Nephron (organoid): ENCODE measurements around the gene ABCF1.
"Not testable (repeated sequence)": the region's sequence is repeated elsewhere in the genome, so short reads cannot be mapped to it uniquely, and the experiment has no call there.

Source experiments
- H3K27ac Mint-ChIP-seq, 3 experiments: 2 replicates each; pipeline ENCODE4 v1.8.0; 2020; ENCODE audit warnings: mixed read lengths in 3 of 3, mild to moderate bottlenecking in 2 of 3, moderate library complexity in 1 of 3
- H3K27me3 Mint-ChIP-seq: 2 replicates; pipeline ENCODE4 v1.8.0; 2021; ENCODE audit warnings: low read depth, mild to moderate bottlenecking, moderate library complexity, mixed read lengths
- H3K36me3 Mint-ChIP-seq: 2 replicates; pipeline ENCODE4 v1.8.0; 2020; ENCODE audit warnings: low read depth, mixed read lengths
- H3K4me1 Mint-ChIP-seq: 2 replicates; pipeline ENCODE4 v1.8.0; 2020; ENCODE audit warnings: mixed read lengths
- H3K4me3 Mint-ChIP-seq, 3 experiments: 2 replicates each; pipeline ENCODE4 v1.8.0; 2020; ENCODE audit warnings: mild to moderate bottlenecking in 3 of 3, mixed read lengths in 3 of 3, moderate library complexity in 2 of 3
- H3K9me3 Mint-ChIP-seq: 2 replicates; pipeline ENCODE4 v1.8.0; 2020; ENCODE audit warnings: mixed read lengths
- TF ChIP-seq, protein P1 (sequence below), 3 experiments: fragments of 200-600 bp; sonication (generic); IDR thresholded peaks; one replicate each; pipeline ENCODE4 v1.5.0; 2021; ENCODE audit warnings: antibody characterized with exemption in 3 of 3; ENCODE audit not compliant: unreplicated experiment in 3 of 3

ABCF1 gene

DNA sequence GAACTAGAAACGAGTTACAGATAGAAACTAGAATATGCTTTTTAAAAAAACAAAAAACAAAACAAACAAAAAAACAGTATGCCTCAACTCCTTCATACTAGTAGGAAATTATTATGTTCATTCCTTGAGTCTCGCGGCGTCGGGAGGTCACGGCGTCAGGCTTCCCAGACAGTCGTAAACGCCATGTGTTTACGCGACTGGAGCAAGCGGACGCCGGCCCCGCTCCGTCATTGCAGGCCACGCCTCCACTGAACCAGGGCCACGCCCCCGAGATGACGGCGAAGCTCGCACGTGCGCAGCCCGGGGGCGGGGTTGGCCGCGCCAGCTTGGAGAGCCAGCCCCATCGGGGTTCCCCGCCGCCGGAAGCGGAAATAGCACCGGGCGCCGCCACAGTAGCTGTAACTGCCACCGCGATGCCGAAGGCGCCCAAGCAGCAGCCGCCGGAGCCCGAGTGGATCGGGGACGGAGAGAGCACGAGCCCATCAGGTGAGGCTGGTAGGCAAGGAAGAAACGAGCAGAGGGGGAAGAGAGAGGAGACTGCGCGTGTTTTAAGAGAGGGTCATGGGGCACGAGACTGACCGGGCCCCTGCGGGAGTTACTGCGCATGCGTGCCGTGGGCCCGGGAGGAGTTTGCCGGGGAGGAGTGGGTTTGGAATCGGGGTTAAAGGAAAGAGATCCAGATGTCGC is at the start of gene ABCF1:
ABCF1 (plus strand) TSS at position 368 of the 687 bp plus-strand sequence; CDS start at position 414, 46 bp downstream.
- TF ChIP-seq, protein P1, sequence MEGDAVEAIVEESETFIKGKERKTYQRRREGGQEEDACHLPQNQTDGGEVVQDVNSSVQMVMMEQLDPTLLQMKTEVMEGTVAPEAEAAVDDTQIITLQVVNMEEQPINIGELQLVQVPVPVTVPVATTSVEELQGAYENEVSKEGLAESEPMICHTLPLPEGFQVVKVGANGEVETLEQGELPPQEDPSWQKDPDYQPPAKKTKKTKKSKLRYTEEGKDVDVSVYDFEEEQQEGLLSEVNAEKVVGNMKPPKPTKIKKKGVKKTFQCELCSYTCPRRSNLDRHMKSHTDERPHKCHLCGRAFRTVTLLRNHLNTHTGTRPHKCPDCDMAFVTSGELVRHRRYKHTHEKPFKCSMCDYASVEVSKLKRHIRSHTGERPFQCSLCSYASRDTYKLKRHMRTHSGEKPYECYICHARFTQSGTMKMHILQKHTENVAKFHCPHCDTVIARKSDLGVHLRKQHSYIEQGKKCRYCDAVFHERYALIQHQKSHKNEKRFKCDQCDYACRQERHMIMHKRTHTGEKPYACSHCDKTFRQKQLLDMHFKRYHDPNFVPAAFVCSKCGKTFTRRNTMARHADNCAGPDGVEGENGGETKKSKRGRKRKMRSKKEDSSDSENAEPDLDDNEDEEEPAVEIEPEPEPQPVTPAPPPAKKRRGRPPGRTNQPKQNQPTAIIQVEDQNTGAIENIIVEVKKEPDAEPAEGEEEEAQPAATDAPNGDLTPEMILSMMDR (IDR thresholded peaks at IDR 0.05; ENCODE audit: unreplicated experiment in 3 of 3), result no peak
- Mint-ChIP-seq H3K4me1 (peaks cover 42% of the 10 kb centered on the region), H3K9me3 (no peaks in the 10 kb centered on the region), H3K27me3 (no peaks in the 10 kb centered on the region), H3K36me3 (peaks cover 6% of the 10 kb centered on the region), H3K27ac (peak within 1 kb of the TSS; percentile 81 to 98 (median 94)), H3K4me3 (peak within 1 kb of the TSS; percentile 93 to 99 (median 97))

- not testable (repeated sequence) for H3K4me3 Mint-ChIP-seq, H3K9me3 Mint-ChIP-seq, H3K27ac Mint-ChIP-seq, H3K4me1 Mint-ChIP-seq, H3K36me3 Mint-ChIP-seq
- peaks cover 44% of the 10 kb centered on the region for H3K27me3 Mint-ChIP-seq
These were observed 49.3 kb upstream of the ABCF1 start for GRCh38 chr6:30521952-30522351.

DNA sequence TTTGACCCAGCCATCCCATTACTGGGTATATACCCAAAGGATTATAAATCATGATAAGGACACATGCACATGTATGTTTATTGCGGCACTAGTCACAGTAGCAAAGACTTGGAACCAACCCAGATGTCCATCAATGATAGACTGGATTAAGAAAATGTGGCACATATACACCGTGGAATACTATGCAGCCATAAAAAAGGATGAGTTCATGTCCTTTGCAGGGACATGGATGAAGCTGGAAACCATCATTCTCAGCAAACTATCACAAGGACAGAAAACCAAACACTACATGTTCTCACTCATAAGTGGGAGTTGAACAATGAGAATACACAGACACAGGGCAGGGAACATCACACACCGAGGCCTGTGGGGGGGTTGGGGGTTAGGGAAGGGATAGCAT is 44.8 kb upstream of the ABCF1 start:
- H3K27me3 Mint-ChIP-seq, result peaks cover 47% of the 10 kb centered on the region
- H3K4me1 Mint-ChIP-seq, H3K27ac Mint-ChIP-seq, H3K4me3 Mint-ChIP-seq, H3K36me3 Mint-ChIP-seq, H3K9me3 Mint-ChIP-seq: not testable (repeated sequence)

GRCh38 chr6:30529349-30529875 is 41.8 kb upstream of the ABCF1 start:
- not testable (repeated sequence) for H3K9me3 Mint-ChIP-seq, H3K4me1 Mint-ChIP-seq, H3K4me3 Mint-ChIP-seq, H3K27ac Mint-ChIP-seq, H3K36me3 Mint-ChIP-seq
- H3K27me3 Mint-ChIP-seq, result peaks cover 28% of the 10 kb centered on the region

GRCh38 chr6:30530014-30530413 is 41.2 kb upstream of the ABCF1 start:
- Mint-ChIP-seq H3K36me3 (no peaks in the 10 kb centered on the region), H3K27me3 (peaks cover 30% of the 10 kb centered on the region), H3K27ac (no peak overlapping the region), H3K4me3 (no peak overlapping the region), H3K9me3 (peaks cover 1% of the 10 kb centered on the region), H3K4me1 (peaks cover 4% of the 10 kb centered on the region)
- TF ChIP-seq, protein P1 (IDR thresholded peaks at IDR 0.05; ENCODE audit: unreplicated experiment in 3 of 3), result no peak

DNA sequence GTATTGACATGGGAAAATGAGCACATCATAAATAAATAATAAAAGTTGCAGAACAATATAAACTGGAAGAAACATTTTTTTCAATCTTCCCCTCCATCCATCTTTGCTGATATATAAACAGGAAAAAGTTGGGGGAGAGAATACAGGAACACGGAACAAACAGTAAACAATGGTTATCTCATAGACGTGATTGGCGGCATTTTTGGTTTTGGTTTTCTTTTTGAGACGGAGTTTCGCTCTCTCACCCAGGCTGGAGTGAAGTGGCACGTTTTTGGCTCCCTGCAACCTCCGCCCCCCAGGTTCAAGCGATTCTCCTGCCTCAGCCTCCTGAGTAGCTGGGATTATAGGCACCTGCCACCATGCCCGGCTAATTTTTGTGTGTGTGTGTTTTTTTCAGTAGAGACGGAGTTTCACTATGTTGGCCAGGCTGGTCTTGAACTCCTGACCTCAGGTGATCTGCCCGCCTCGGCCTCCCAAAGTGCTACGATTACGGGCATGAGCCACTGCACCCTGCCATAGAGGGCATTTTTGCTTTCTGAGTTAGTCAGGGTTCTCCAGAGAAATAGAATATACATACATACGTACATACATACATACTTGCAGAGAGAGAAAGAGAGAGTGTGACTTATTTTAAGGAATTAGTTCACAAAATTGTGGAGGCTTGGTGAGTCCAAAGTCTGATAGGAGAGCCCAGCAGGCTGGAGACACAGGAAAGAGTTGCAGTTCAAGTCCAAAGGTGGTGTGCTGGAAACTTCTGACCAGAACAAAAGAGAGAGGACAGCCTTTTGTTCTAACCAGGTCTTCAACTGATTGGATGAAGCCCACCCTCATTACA is 37.6 kb upstream of the ABCF1 start:
- no peak overlapping the region for H3K4me3 Mint-ChIP-seq
- no peaks in the 10 kb centered on the region for H3K9me3 Mint-ChIP-seq
- no peaks in the 10 kb centered on the region for H3K4me1 Mint-ChIP-seq
- H3K27me3 Mint-ChIP-seq, result peaks cover 28% of the 10 kb centered on the region
- no peaks in the 10 kb centered on the region for H3K36me3 Mint-ChIP-seq
- no peak overlapping the region for H3K27ac Mint-ChIP-seq
- TF ChIP-seq, protein P1 (IDR thresholded peaks at IDR 0.05; ENCODE audit: unreplicated experiment in 3 of 3), result no peak

GRCh38 chr6:30537931-30538330 is 33.3 kb upstream of the ABCF1 start:
- Mint-ChIP-seq H3K36me3 (no peaks in the 10 kb centered on the region), H3K9me3 (no peaks in the 10 kb centered on the region), H3K27ac (no peak overlapping the region), H3K4me1 (peaks cover 10% of the 10 kb centered on the region), H3K4me3 (no peak overlapping the region), H3K27me3 (peaks cover 20% of the 10 kb centered on the region)
- TF ChIP-seq, protein P1 (IDR thresholded peaks at IDR 0.05; ENCODE audit: unreplicated experiment in 3 of 3), result no peak
